OCI-LY1 (cell line): ENCODE measurements around the gene GPX7.

Experiments used
- CTCF ChIP-seq: fragments of 200-600 bp; sonication (generic), shearing (Covaris generic); IDR thresholded peaks from 2 replicates; pipeline ENCODE4 v1.5.1; 2017; ENCODE audit warnings: mild to moderate bottlenecking, antibody characterized with exemption, low read length, moderate library complexity, mixed read lengths
- EZH2 ChIP-seq: fragments of 200-600 bp; sonication (generic), shearing (Covaris generic); IDR thresholded peaks from 2 replicates; pipeline ENCODE4 v1.8.0; 2017; ENCODE audit warnings: borderline replicate concordance, mixed run types, mild to moderate bottlenecking, antibody characterized with exemption, low read length, moderate library complexity, mixed read lengths

- TF ChIP-seq CTCF, result no peak
- no peak for TF ChIP-seq EZH2
These were observed 38.5 kb downstream of the GPX7 start for GRCh38 chr1:52640697-52641096.
